ACC112 (cell line): Measurements from ENCODE around the gene OR8B4.
"Not testable (repeated sequence)": the region's sequence is repeated elsewhere in the genome, so short reads cannot be mapped to it uniquely, and the experiment has no call there.

Experiments
- H2AFZ ChIP-seq: fragments of 200-600 bp; sonication (generic); one replicate; pipeline ENCODE4 v1.6.0; 2017; ENCODE audit warnings: antibody characterized with exemption, low read length; ENCODE audit not compliant: unreplicated experiment
- H3K27ac ChIP-seq: fragments of 200-600 bp; sonication (generic); 2 replicates; pipeline ENCODE4 v1.5.1; 2014; ENCODE audit warnings: low read depth, mild to moderate bottlenecking, antibody characterized with exemption, low read length, moderate library complexity
- H3K27me3 ChIP-seq: fragments of 200-600 bp; sonication (generic); 2 replicates; pipeline ENCODE4 v1.6.1; 2014; ENCODE audit warnings: mild to moderate bottlenecking, antibody characterized with exemption, low read length, moderate library complexity, mixed read lengths; ENCODE audit not compliant: insufficient read depth
- H3K36me3 ChIP-seq: fragments of 200-600 bp; sonication (generic); 2 replicates; pipeline ENCODE4 v1.6.1; 2016; ENCODE audit warnings: mild to moderate bottlenecking, antibody characterized with exemption, low read length, moderate library complexity, mixed read lengths; ENCODE audit not compliant: insufficient read depth
- H3K4me1 ChIP-seq: fragments of 200-600 bp; sonication (generic); one replicate; pipeline ENCODE4 v1.6.1; 2016; ENCODE audit warnings: low read length, mixed read lengths; ENCODE audit not compliant: insufficient read depth, unreplicated experiment, control insufficient read depth
- H3K4me3 ChIP-seq: fragments of 200-600 bp; sonication (generic); 2 replicates; pipeline ENCODE4 v1.5.1; 2014; ENCODE audit warnings: mild to moderate bottlenecking, low read depth, low read length
- H3K79me2 ChIP-seq: fragments of 200-600 bp; sonication (generic); one replicate; pipeline ENCODE4 v1.6.0; 2016; ENCODE audit warnings: low read length; ENCODE audit not compliant: control insufficient read depth, unreplicated experiment, insufficient read depth

OR8B4 gene

GRCh38 chr11:124415356-124415923, 9.2 kb downstream of the OR8B4 start:
- Histone ChIP-seq H3K4me3 (no peak overlapping the region), H3K4me1 (no peaks in the 10 kb centered on the region), H3K27me3 (peaks cover 49% of the 10 kb centered on the region), H3K27ac (no peak overlapping the region), H3K79me2 (no peaks in the 10 kb centered on the region), H2AFZ (no peak overlapping the region), H3K36me3 (no peaks in the 10 kb centered on the region)

- H3K4me1 ChIP-seq: no peaks in the 10 kb centered on the region
- no peak overlapping the region for H3K4me3 ChIP-seq
- no peaks in the 10 kb centered on the region for H3K36me3 ChIP-seq
- peaks cover 49% of the 10 kb centered on the region for H3K27me3 ChIP-seq
- no peak overlapping the region for H2AFZ ChIP-seq
- no peak overlapping the region for H3K27ac ChIP-seq
- H3K79me2 ChIP-seq: no peaks in the 10 kb centered on the region
These were observed 14.8 kb downstream of the OR8B4 start for GRCh38 chr11:124409906-124410305.

- Histone ChIP-seq H3K4me1 (no peaks in the 10 kb centered on the region), H3K27me3 (peaks cover 23% of the 10 kb centered on the region), H3K27ac (no peak overlapping the region), H3K4me3 (no peak overlapping the region), H2AFZ (no peak overlapping the region), H3K36me3 (no peaks in the 10 kb centered on the region), H3K79me2 (no peaks in the 10 kb centered on the region)
These were observed 19.1 kb downstream of the OR8B4 start for GRCh38 chr11:124405581-124405980.

- not testable (repeated sequence) for H3K4me1 ChIP-seq, H3K27me3 ChIP-seq, H3K27ac ChIP-seq, H3K36me3 ChIP-seq, H2AFZ ChIP-seq, H3K79me2 ChIP-seq, H3K4me3 ChIP-seq
These were observed 21.5 kb downstream of the OR8B4 start for GRCh38 chr11:124403186-124403585.

- peaks cover 4% of the 10 kb centered on the region; the same call in 1 of the 2 replicates for H3K27me3 ChIP-seq
- no peak overlapping the region for H3K27ac ChIP-seq
- no peak overlapping the region for H3K4me3 ChIP-seq
- H2AFZ ChIP-seq: no peak overlapping the region
- H3K36me3 ChIP-seq: no peaks in the 10 kb centered on the region
- H3K4me1 ChIP-seq: no peaks in the 10 kb centered on the region
- H3K79me2 ChIP-seq: no peaks in the 10 kb centered on the region
These were observed 22.2 kb downstream of the OR8B4 start for GRCh38 chr11:124402326-124402922.

- H3K79me2 ChIP-seq: no peaks in the 10 kb centered on the region
- no peaks in the 10 kb centered on the region for H3K4me1 ChIP-seq
- no peaks in the 10 kb centered on the region for H3K36me3 ChIP-seq
- no peaks in the 10 kb centered on the region for H3K27me3 ChIP-seq
- H2AFZ ChIP-seq: no peak within 1 kb of the TSS
- H3K4me3 ChIP-seq: no peak within 1 kb of the TSS
- no peak within 1 kb of the TSS for H3K27ac ChIP-seq
These were observed 25.7 kb downstream of the OR8B4 start, which contains the start of gene OR8B3 for GRCh38 chr11:124398924-124399323. Gene OR8B3, minus strand, starts transcription at chr11:124399024. Its CDS starts 1,673 bp downstream, at chr11:124397351.

- H2AFZ ChIP-seq, H3K27me3 ChIP-seq, H3K36me3 ChIP-seq, H3K4me3 ChIP-seq, H3K27ac ChIP-seq, H3K4me1 ChIP-seq, H3K79me2 ChIP-seq: not testable (repeated sequence)
These were observed 27.8 kb downstream of the OR8B4 start for GRCh38 chr11:124396847-124397246.

- Histone ChIP-seq H3K4me1 (no peaks in the 10 kb centered on the region), H2AFZ (no peak overlapping the region), H3K27me3 (no peaks in the 10 kb centered on the region), H3K36me3 (no peaks in the 10 kb centered on the region), H3K4me3 (no peak overlapping the region), H3K79me2 (no peaks in the 10 kb centered on the region), H3K27ac (no peak overlapping the region)
These were observed 30.3 kb downstream of the OR8B4 start for GRCh38 chr11:124394408-124394807.

- Histone ChIP-seq H2AFZ (no peak within 1 kb of the TSS), H3K27me3 (peaks cover 3% of the 10 kb centered on the region; the same call in 1 of the 2 replicates), H3K27ac (no peak within 1 kb of the TSS), H3K36me3 (no peaks in the 10 kb centered on the region), H3K4me1 (no peaks in the 10 kb centered on the region), H3K4me3 (no peak within 1 kb of the TSS), H3K79me2 (no peaks in the 10 kb centered on the region)
These were observed 40.3 kb downstream of the OR8B4 start, which contains the start of gene OR8B2 for GRCh38 chr11:124384399-124384798. Gene OR8B2, minus strand, starts transcription at chr11:124384499. Its CDS starts 1,156 bp downstream, at chr11:124383343.

- not testable (repeated sequence) for H3K4me1 ChIP-seq, H3K4me3 ChIP-seq, H2AFZ ChIP-seq, H3K27ac ChIP-seq, H3K79me2 ChIP-seq, H3K27me3 ChIP-seq, H3K36me3 ChIP-seq
These were observed 41.8 kb downstream of the OR8B4 start for GRCh38 chr11:124382857-124383256.

GRCh38 chr11:124380585-124380984, 44.1 kb downstream of the OR8B4 start:
- Histone ChIP-seq H3K36me3 (no peaks in the 10 kb centered on the region), H3K27me3 (peaks cover 12% of the 10 kb centered on the region), H3K27ac (no peak overlapping the region), H3K4me3 (no peak overlapping the region), H3K4me1 (no peaks in the 10 kb centered on the region), H3K79me2 (no peaks in the 10 kb centered on the region), H2AFZ (no peak overlapping the region)
